Stimulated activated CD4-positive, alpha-beta T cell treated with anti-CD3 and anti-CD28 coated beads, Interleukin-4, amount 100 ng/mL, for 4 hours (primary cell): ENCODE results near the gene ACKR2.
A peak's percentile ranks its signal among the peaks of the same experiment; 100 is the strongest.

Source experiments
- DNase-seq, 2 experiments: peaks; one replicate each; pipeline ENCODE4 v3.0.0-alpha.2; 2020

The ACKR2 gene

GRCh38 chr3:42809202-42809601 lies at the start of gene ACKR2:
Gene ACKR2, plus strand, starts transcription at chr3:42809445. Its CDS starts 55,058 bp downstream, at chr3:42864503.
- DNase-seq, result no peak

GRCh38 chr3:42762046-42762724 lies 47.1 kb upstream of the ACKR2 start:
- no peak for DNase-seq

- DNase-seq, result no peak
These were observed 46.2 kb upstream of the ACKR2 start for GRCh38 chr3:42763021-42763420.

- DNase-seq, result no peak
These were observed 45.1 kb upstream of the ACKR2 start for GRCh38 chr3:42764115-42764514.

- DNase-seq, result no peak
These were observed 44.5 kb upstream of the ACKR2 start for GRCh38 chr3:42764561-42765295.

GRCh38 chr3:42769477-42770131 lies 39.6 kb upstream of the ACKR2 start:
- no peak for DNase-seq

- DNase-seq, result no peak
These were observed 38.0 kb upstream of the ACKR2 start for GRCh38 chr3:42771271-42771670.

- DNase-seq, result peak; percentile 83 to 87
These were observed 36.4 kb upstream of the ACKR2 start, which contains the start of gene CCDC13 for GRCh38 chr3:42772670-42773408. Gene CCDC13, minus strand, starts transcription at chr3:42773253. Its CDS starts 14,908 bp downstream, at chr3:42758345.

- DNase-seq, result no peak
These were observed 35.9 kb upstream of the ACKR2 start for GRCh38 chr3:42773409-42773751.

GRCh38 chr3:42778644-42779043 lies 30.6 kb upstream of the ACKR2 start:
- DNase-seq, result no peak

- DNase-seq, result no peak
These were observed 28.8 kb upstream of the ACKR2 start for GRCh38 chr3:42780398-42780797.

- no peak for DNase-seq
These were observed 28.1 kb upstream of the ACKR2 start for GRCh38 chr3:42780892-42781700.

GRCh38 chr3:42786212-42786611 lies 23.0 kb upstream of the ACKR2 start:
- DNase-seq, result no peak

- DNase-seq, result no peak
These were observed 22.6 kb upstream of the ACKR2 start for GRCh38 chr3:42786631-42787030.

GRCh38 chr3:42790714-42791229 lies 18.5 kb upstream of the ACKR2 start:
- DNase-seq, result no peak

GRCh38 chr3:42795621-42796181 lies 13.5 kb upstream of the ACKR2 start:
- no peak for DNase-seq

GRCh38 chr3:42796332-42796885 lies 12.8 kb upstream of the ACKR2 start:
- no peak for DNase-seq

GRCh38 chr3:42799376-42799775 lies 9.9 kb upstream of the ACKR2 start:
- no peak for DNase-seq

GRCh38 chr3:42800251-42800650 lies 9.0 kb upstream of the ACKR2 start:
- no peak for DNase-seq

GRCh38 chr3:42801048-42801620 lies 8.1 kb upstream of the ACKR2 start:
- no peak for DNase-seq

- DNase-seq, result no peak
These were observed 7.5 kb upstream of the ACKR2 start for GRCh38 chr3:42801784-42802183.
